ENCODE data around the gene CAMKMT.

Gene CAMKMT

DNA sequence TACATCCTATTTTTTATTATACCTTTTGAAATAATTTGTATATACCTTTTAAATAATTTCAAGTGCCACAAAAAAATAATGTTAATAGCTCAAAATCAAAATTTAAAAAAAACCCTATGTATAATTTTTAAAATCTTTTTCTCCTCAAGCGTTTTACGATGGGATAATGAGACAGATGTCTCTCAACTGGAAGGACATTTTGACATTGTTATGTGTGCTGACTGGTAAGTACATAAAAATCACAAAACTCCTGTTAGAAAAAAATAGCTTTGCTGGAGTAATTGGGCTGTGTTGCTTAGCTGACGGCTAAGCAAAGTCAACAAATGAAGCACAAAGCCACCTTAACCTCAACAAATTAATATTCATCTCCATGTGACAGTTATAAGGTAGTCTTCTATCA lies 381.7 kb downstream of the CAMKMT start:
- no peak for DNase-seq (ENCODE audit: low read depth in 2 of 2)

DNA sequence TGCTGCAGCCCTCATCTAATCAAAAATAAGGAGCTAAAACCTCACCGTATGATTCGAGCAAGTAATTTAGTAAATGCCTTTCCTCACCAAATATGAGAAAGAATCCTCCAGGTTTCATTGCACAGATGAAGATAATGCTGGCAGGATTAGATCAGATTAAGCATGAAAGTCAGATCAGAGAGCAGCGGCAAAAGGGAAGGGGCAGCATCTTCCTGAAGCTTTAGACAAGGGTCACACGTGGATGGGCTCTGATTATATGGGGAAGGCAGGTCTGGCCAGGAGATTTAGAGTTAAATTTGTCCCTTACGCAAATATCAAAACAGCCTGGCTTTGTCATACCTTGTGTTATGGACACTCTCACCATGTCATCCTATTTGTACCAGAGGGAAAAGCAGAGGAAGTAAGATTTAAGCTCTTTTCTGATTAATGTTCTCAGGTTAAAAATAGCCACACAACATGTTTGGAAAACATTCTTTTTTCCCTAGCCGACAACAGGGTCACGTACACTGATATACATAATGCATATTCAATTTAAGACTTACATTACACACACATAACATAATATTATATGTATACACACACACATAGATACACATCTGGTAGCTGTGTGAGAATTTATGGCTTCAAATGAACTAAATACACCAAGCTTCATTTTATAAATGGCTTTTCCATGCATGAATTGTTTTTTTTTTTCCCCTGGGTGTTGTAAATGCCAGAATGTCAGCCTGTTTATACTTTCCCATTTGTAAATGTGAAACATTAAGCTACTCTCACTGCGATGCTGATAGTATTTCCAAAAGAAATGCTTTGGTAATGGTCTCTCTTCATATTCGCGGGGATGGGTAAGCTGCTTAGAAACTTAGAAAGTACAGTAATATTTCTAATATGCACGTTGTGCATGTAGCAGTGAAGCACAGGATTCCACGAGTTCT lies 383.5 kb downstream of the CAMKMT start:
- no peak for DNase-seq (ENCODE audit: low read depth in 2 of 2)

DNA sequence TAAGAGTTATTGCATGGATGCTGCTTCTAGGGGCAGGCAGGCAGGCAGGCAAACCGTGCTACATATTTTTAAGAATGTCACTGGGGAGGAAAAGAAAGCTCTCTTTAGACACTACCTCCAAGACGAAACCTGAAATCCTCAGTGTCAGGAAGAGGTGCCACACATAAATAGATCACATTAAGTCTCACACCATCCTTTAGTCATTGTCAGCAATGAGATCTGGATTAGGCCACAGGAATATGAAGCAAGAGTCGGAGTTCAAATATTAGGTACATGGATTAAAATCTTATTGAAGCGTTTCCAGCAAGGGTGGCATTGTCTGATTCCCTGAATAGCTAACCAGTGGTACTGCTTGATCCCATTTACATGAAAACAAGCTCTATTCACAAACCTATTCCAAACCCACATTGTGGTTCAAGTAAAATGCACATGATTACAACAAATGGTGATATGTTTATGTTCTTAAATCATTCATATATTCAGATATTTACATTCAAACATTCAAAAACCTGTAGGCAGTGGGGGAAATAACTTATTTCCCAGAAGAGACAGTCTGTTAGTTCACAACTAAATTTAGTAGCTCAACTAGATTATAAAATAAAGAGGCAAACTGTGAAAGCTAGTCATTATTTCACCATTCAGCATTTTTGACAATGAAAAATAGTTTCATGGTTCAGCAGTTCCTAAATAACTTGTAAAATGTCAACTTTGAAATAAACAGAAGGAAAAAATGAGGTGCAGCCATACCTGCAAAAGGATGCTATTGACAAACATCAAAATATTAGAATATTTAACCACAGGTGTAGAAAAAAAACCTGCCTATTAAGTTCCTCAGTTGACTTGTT lies 384.4 kb downstream of the CAMKMT start:
- DNase-seq (ENCODE audit: low read depth in 2 of 2): no peak

DNA sequence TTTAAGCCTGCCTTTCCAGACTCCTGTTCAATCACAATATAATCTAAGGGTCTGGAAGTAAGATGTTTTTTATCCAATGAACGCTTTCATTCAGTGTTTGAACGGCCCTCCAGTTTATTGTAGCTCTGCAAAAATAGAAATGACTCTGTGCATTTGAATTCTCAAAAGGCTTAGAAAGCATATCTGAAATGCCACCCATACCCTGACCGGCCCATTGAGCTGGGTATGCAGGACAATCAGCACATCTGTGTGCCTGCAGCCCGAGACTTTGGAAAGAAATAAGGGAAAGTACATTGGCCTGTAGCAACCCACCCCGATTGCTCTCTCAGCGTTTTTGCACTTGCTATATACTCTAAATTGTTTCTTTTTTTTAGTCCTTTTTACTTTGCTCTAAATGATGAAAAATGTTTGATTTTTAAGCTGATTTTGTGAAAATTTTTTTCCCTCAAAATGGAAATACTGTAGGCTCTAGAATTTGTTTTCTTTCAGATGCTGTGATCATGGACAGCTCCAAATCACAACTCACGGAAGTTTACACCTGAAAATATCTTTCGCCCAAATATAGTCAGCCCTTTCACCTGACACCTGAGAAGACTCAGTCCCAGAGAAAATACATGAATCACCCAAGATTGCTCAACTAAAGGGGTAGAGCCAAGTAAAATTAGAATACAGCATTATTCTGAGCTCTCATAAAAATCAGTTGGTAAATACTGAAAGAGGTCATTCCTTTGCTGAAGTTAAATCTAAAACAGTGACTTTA lies 385.3 kb downstream of the CAMKMT start:
- DNase-seq (ENCODE audit: low read depth in 2 of 2): no peak

DNA sequence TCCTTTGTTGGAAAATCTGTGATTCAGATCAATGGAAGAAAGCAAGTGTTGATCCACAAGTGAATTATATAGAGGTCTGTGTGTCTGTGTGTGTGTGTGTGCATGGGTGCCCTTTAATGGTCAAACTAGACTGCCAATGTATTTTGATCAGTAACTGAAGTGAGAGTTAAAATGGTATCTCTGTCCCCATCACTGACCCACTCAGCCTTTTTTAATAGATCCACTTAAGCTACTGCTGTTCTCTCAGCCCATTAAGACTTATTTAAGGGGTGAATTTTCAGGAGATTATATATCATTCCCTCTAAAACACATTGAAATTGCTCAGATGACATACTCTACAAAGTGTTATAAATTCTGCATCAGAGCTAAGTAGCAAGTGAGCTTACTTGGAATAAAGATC lies 386.0 kb downstream of the CAMKMT start:
- no peak for DNase-seq (ENCODE audit: low read depth in 2 of 2)

DNA sequence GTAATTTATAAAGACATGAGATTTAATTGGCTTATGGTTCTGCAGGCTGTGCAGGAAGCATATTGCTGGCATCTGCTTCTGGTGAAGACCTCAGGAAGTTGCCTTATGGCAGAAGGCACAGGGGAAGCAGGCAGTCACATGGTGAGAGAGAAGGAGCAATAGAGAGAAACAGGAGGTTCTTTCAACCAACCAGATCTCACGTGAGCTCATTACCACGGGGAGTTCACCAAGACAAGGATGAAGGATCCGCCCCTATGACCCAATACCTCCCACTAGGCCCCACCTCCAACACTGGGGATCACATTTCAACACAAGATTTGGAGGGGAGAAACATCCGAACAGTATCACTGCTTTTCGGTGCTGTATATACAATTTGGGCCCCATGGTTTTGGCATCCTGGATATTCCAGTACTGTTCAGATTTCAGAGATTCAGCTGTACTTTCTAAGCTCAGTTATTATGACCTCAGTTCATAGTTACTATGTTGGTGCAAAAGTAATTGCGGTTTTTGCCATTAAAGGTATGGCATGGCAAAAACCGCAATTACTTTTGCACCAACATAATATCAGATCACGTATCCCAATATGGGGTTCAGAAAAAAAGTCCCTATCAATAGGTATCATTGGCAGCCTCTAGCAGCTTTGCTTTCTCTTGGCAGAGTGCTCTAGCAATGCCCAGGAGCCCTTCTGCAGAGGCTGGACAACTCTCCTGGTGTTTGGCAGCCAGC lies 390.2 kb downstream of the CAMKMT start:
- DNase-seq (ENCODE audit: low read depth in 2 of 2): no peak

DNA sequence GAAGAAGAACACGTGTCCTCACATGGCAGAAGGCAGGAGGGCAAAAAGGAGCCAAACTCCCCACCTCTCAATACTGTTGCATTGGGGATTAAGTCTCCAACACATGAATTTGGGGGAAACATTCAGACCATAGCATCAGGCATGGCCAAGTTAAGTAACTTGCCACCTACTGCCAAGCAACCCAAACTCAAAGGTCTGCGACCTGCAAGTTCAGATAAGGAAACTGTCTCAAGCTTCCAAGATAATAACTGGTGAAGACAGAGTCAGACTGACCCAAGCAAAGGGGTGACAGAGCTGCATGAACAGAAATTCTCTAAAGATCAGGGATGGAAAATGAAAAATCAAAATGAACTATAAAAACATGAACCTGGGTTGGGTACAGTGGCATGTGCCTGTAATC lies 391.0 kb downstream of the CAMKMT start:
- no peak for DNase-seq (ENCODE audit: low read depth in 2 of 2)

DNA sequence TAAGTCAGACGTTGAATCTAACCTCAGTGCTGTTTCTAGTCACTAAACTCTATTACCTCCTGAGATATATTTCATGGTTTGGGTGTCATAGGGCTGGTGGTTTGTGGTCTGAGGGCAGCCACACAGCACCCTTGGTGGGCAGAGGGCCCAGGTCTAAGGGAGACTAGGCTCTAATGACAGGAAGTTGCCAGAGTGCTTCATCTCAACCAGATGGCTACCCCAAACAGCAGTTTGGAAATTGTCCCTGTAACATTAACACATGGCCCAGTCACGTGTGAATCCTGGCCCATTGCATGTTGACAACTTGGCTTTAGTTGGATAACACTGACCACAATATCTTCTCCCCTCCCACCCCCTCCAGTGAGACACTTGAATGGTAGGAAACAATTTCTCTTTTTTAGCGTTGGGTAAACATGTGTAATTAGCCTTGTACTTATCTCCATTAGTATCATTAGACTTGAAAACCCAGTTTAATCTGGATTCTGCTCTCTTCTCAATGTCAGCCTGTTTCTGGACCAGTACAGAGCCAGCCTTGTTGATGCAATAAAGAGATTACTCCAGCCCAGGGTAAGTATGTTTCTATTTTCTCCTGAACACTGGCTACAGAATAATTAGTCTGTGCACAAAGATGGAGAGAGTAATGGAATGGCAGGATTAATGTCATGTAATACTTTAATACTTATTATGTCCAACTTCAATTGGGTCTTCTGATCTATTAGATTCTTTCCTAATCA lies 392.0 kb downstream of the CAMKMT start:
- DNase-seq (ENCODE audit: low read depth in 2 of 2): peak in 1 of 2 donors; percentile 14

DNA sequence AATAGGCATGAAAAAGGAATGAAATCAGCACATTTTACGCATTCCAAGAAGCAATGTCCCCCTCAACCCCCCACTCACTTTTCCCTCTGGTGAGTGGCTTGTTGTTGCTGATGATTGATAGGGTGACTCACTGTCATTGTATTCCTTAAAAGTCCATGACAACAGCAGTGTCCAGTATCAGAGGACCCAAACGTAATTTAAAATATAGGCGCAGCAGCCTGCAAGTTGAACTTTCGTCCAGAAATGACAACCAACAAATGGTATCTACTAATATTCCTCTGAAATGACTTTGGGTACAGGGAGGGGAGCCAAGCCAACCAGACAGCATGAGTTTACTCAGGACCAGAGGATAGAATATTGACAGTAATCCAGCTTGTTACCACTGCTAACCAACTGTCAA lies 396.8 kb downstream of the CAMKMT start:
- DNase-seq (ENCODE audit: low read depth in 2 of 2): no peak

DNA sequence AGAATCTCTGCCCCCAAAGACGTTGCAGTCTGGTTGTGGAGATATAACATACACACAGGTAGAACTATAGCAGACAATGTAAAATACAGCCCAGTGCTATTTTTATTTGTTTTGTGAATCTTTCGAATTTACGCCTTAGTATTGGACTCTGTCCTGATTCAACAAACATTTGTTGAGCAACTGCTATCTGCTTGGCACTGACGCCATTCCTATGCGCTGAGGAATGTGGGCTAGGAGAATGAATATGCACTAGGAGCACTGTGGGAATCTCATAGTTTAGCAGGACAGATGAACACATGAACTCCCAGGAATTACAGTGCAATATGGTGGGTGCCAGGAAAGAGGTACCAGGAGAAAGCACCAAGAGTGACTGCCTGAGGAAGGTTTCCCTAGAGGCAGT lies 398.1 kb downstream of the CAMKMT start:
- DNase-seq (ENCODE audit: low read depth in 2 of 2): no peak

DNA sequence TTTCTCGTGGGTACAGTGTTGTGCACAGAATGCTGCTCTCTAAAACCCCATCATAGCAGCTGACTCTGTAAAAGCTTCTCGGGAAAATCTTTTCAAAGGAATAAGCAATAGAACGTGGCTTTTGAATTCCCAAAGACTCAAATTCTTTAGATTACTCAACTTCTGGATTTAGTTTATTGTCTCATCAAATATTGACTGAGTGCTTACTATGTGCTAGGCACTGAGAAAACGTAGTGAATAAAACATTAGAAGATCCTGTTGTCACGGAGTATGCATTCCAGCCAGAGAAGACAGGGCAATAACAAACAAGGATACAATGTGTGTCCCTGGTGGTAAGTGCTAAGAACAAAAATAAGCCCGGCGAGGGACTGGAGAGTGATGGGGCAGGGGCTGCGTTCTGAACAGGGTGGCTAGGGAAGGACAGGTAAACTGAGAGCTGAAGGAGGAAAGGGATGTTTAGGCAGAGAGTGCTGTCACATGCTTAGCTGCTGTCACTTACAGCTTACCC lies 401.6 kb downstream of the CAMKMT start:
- no peak for DNase-seq (ENCODE audit: low read depth in 2 of 2)

DNA sequence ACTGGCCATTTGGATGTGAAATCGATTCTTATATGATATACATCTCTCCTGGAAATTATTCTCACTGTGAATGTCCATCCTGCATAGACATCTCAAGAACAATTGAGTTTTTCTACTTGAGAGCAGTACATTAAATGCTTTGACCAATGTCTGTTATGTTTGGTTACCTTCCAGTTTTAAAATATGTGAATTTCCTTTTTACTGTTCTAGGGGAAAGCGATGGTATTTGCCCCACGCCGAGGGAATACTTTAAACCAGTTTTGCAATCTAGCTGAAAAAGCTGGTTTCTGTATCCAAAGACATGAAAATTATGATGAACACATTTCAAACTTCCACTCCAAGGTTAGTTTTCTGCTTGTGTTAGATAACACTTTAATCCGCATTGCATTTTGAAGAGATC lies 404.5 kb downstream of the CAMKMT start:
- DNase-seq (ENCODE audit: low read depth in 2 of 2): no peak

DNA sequence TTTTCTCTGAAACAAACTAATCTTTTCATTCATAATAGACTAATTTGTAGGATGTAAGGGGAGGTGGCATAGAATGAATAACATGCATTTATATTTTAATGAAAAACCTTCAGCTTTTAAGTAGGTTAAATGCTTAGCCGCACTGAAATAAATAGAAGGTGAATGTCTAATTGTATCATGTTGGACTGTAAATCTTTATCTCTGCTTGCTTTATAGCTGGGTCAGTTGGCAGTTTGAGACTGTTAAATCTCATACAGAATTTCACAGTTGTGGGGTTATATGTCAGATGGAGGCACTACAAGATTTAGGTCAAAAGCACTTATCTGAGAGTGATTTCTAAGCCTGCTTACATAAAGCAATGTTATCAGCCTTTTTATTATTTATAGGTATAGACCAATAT lies 405.0 kb downstream of the CAMKMT start:
- DNase-seq (ENCODE audit: low read depth in 2 of 2): no peak

DNA sequence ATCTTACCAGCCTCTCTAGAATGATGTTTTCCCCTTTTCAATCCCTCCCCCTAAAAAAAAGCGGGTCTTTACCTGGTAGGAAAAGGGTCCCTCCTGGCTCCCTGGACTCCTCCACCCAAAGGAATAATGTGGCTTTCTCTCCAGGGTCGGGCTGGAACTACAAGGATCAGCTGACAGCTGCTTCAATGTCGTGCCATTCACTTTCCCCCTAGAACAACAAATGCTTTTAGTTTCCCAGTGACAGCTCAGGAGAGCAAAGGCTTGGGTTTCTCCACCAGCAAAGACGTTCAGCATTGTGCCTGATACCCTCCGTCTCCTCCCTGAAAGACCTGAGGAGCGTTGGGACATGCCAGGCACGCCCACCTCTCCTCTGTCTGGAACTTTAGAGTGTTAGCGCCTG lies 405.9 kb downstream of the CAMKMT start:
- no peak for DNase-seq (ENCODE audit: low read depth in 2 of 2)

DNA sequence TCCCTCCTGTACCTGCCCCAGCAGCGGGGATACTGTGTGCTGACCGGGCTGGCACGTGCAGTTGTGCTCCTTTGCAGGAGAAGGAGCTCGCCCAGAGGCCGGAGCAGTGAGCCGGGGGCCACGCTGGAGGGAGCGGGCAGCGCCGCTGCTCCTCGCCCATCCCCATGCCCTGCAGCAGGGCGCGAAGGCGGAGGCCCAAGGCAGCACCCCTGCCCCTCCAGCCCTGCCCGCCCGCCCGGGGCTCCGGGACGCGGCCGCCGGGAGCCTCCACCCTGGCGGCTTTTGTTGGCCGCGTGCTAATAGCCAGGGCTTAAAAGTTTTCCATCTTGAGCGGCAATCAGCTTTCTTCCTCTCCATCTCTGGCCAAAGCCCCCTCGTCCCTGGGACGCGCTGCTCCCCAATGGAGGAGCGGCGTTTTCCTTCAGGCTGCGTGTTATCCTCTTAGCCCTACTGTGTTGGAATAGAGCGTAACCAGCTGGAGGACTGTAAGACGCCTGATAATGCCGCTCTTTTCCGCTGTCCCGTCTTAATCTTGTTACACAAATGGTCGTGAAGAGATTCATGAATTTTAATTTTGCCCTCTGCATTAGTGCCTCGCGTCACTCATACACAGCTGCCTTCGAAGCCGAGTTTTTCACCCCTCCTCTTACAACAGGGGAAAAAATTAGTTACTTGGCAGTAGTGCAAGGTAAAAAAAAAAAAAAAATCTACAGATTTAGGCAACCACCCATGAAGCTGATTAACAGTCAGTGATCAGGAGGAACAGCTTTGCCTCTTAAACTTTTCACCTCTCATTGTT lies 406.9 kb downstream of the CAMKMT start:
- no peak for DNase-seq (ENCODE audit: low read depth in 2 of 2)

DNA sequence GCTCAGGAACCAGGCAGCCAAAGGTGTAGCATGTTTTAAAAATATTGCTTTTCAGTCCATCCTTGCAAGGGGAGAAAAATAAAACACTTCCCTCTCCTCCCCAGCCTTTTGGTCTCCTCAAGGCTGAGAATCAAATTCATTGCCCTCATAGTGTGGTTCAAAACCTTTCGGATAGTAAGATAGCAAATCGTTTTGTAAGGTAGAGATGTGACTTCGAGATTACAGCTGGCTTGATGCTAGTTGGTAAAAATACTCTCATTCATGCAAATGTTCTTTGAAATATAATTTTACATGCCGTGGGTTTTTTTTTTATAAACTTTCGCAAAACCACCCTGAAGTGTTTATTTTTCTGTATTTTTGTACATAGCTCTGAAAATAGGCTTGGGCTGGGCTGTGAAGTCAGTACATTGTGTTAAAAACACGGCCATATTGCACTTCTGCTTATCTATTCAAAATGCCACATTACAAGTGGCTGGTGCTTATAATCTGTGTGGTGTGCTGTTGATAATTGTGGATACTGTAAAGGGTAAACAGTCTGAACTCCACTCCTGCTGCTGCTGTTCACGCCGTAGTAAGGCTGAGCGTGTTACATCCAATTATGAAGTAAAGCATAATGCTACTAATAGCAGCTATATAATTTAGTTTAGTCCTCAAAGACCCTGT lies 407.7 kb downstream of the CAMKMT start:
- no peak for DNase-seq (ENCODE audit: low read depth in 2 of 2)

DNA sequence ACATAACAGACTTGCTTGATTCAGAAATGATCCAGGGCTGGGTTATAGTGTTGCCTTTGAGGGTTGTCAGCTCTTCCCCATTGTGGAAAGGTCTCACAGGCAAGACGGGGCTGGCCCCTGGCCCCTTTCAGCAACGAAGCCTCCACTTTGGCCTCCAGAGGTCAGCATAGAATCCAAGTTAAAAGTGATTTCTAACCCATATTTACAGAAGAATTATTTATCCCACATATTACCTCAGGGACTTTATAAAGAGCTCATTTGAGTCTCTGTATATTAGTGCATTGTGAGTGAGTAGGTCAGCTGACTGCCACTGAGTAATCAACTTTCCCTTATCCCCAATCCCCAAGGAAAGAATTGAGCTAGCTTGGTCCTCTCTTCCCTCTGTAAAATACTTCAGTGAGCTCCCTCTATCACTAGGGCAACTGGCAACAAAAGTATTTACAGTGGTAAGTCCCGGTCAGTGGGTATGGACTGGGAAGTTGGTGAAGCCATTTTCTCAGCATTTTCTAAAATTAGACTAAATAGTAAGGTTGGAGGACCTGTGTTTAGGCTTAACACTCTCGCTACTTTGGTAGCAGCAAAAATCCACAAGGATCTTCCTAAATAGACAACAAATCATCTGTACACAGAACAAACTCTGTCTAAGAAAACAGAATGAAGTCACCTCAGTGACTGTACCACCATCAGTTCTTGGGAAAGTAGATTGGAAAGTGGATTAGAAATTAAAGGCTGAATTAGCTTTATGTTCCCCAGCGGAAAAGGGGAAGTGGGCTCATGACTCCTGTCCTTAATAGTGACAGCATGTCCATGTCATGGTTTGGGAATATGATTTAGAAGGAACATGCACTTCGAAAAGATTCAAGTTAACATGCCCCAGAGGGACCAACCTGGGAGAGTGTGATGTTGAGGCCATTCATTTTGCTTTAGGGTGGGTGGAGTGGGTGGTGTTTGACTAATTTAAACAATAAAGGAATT lies 408.8 kb downstream of the CAMKMT start:
- no peak for DNase-seq (ENCODE audit: low read depth in 2 of 2)

DNA sequence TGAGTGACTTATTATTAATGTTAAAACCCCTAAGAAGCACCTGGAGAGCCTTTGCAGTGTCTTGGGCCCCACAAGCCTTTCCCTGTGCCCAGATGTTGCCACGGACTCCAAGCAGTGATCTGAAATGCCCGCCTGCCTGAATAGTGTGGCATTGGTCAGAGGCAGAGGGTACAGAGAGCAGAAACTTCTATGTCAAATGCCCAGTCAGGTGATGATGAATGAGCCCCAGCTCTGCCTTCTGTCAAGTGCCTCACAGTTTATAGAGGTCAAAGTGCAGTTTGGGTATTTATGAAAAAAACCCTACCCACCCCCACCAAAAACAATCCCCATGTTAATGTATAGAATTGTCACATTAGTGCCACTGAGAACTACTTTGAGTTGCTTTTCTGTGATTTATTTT lies 409.8 kb downstream of the CAMKMT start:
- no peak for DNase-seq (ENCODE audit: low read depth in 2 of 2)
